ENCODE results near the gene HEXB.
A peak's percentile ranks its signal among the peaks of the same experiment; 100 is the strongest.

Gene HEXB

GRCh38 chr5:74679966-74680365, 5.1 kb upstream of the HEXB start:
- TF ChIP-seq SNAI2 (CRISPR knock-in tag; IDR thresholded peaks at IDR 0.05) (no peak), ISL1 (CRISPR knock-in tag; IDR thresholded peaks at IDR 0.05) (no peak), ZC3H10 (CRISPR knock-in tag; IDR thresholded peaks at IDR 0.05) (no peak)
- peak; percentile 56 for ATAC-seq

GRCh38 chr5:74685979-74686631, 1.1 kb downstream of the HEXB start:
- no peak; the same call in 2 of the 3 replicates for ATAC-seq
- TF ChIP-seq RARB (CRISPR knock-in tag; IDR thresholded peaks at IDR 0.05) (no peak), ZNF8 (CRISPR knock-in tag; IDR thresholded peaks at IDR 0.05) (no peak), POU6F1 (CRISPR knock-in tag; IDR thresholded peaks at IDR 0.05; ENCODE audit: borderline replicate concordance, low read depth) (no peak), ESRRG (CRISPR knock-in tag; IDR thresholded peaks at IDR 0.05) (no peak), ARNTL (CRISPR knock-in tag; IDR thresholded peaks at IDR 0.05; ENCODE audit: borderline replicate concordance, low read depth) (no peak), OSR1 (CRISPR knock-in tag; IDR thresholded peaks at IDR 0.05) (no peak), CREB5 (CRISPR knock-in tag; IDR thresholded peaks at IDR 0.05; ENCODE audit: low read depth) (no peak)

GRCh38 chr5:74686962-74687751, 2.1 kb downstream of the HEXB start:
- TF ChIP-seq OSR1 (CRISPR knock-in tag; IDR thresholded peaks at IDR 0.05) = no peak
- no peak for TF ChIP-seq CSRNP3 (CRISPR knock-in tag; IDR thresholded peaks at IDR 0.05)
- ATAC-seq = no peak

GRCh38 chr5:74693191-74693590, 8.2 kb downstream of the HEXB start:
- ATAC-seq = no peak
- no peak for TF ChIP-seq CREB5 (CRISPR knock-in tag; IDR thresholded peaks at IDR 0.05; ENCODE audit: low read depth)
- no peak for TF ChIP-seq GLIS3 (CRISPR knock-in tag; IDR thresholded peaks at IDR 0.05)
- TF ChIP-seq ARNTL (CRISPR knock-in tag; IDR thresholded peaks at IDR 0.05; ENCODE audit: borderline replicate concordance, low read depth) = no peak
- no peak for TF ChIP-seq RARB (CRISPR knock-in tag; IDR thresholded peaks at IDR 0.05)
- TF ChIP-seq TCF4 (CRISPR knock-in tag; IDR thresholded peaks at IDR 0.05; ENCODE audit: borderline replicate concordance) = no peak
- no peak for TF ChIP-seq ZNF565 (CRISPR knock-in tag; conservative IDR thresholded peaks at IDR 0.05; ENCODE audit: low read depth)
- TF ChIP-seq PPARA (CRISPR knock-in tag; IDR thresholded peaks at IDR 0.05; ENCODE audit: borderline replicate concordance) = no peak
- no peak for TF ChIP-seq PATZ1 (CRISPR knock-in tag; IDR thresholded peaks at IDR 0.05; ENCODE audit: borderline replicate concordance)
- TF ChIP-seq OSR1 (CRISPR knock-in tag; IDR thresholded peaks at IDR 0.05) = no peak
- no peak for TF ChIP-seq POU6F1 (CRISPR knock-in tag; IDR thresholded peaks at IDR 0.05; ENCODE audit: borderline replicate concordance, low read depth)
- TF ChIP-seq ZFP30 (CRISPR knock-in tag; IDR thresholded peaks at IDR 0.05) = no peak
- TF ChIP-seq ESRRG (CRISPR knock-in tag; IDR thresholded peaks at IDR 0.05) = no peak
- no peak for TF ChIP-seq ZNF8 (CRISPR knock-in tag; IDR thresholded peaks at IDR 0.05)
- no peak for TF ChIP-seq CSRNP3 (CRISPR knock-in tag; IDR thresholded peaks at IDR 0.05)
- TF ChIP-seq ZNF70 (CRISPR knock-in tag; IDR thresholded peaks at IDR 0.05) = no peak
- no peak for TF ChIP-seq TOX (CRISPR knock-in tag; IDR thresholded peaks at IDR 0.05; ENCODE audit: borderline replicate concordance)
- no peak for TF ChIP-seq TSHZ2 (CRISPR knock-in tag; IDR thresholded peaks at IDR 0.05)
